Measurements from ENCODE around the gene SLC19A3.

GRCh38 chr2:227717687-227718567 is at the start of gene SLC19A3:
- TF ChIP-seq POLR2A (IDR thresholded peaks at IDR 0.05) (no peak), CTCF (IDR thresholded peaks at IDR 0.05) (no peak), EP300 (IDR thresholded peaks at IDR 0.05) (no peak)

Data from stomach (tissue), 4 donors.